SU-DHL-6 (cell line): ENCODE measurements around the gene VDAC1.

Experiments used
- H2AFZ ChIP-seq: fragments of 200-600 bp; sonication (generic); 2 replicates; pipeline ENCODE4 v1.6.1; 2014; ENCODE audit warnings: low read depth, mild to moderate bottlenecking, moderate library complexity, mixed read lengths, antibody characterized with exemption, low read length; ENCODE audit not compliant: severe bottlenecking
- H3F3A ChIP-seq: fragments of 200-600 bp; shearing (Covaris generic); 2 replicates; pipeline ENCODE4 v1.6.0; 2016; ENCODE audit warnings: antibody characterized with exemption, mild to moderate bottlenecking; ENCODE audit not compliant: insufficient read depth
- H3K27ac ChIP-seq: fragments of 200-600 bp; sonication (generic); 2 replicates; pipeline ENCODE4 v1.5.1; 2016; ENCODE audit warnings: low read depth, mild to moderate bottlenecking, low read length, moderate library complexity, mixed read lengths
- H3K27me3 ChIP-seq: fragments of 200-600 bp; sonication (generic), shearing (Covaris generic); 2 replicates; pipeline ENCODE4 v1.6.0; 2014; ENCODE audit warnings: mild to moderate bottlenecking, low read length
- H3K36me3 ChIP-seq: fragments of 200-600 bp; sonication (generic); 2 replicates; pipeline ENCODE4 v1.6.1; 2014; ENCODE audit warnings: mild to moderate bottlenecking, low read length, mixed read lengths
- H3K4me2 ChIP-seq: fragments of 300-600, 200-600 bp; shearing (Covaris generic), sonication (generic); 2 replicates; pipeline ENCODE4 v1.6.0; 2014; ENCODE audit warnings: low read length, low read depth, mild to moderate bottlenecking; ENCODE audit not compliant: poor library complexity, severe bottlenecking
- H3K4me3 ChIP-seq: fragments of 200-600 bp; sonication (generic); 2 replicates; pipeline ENCODE4 v1.5.1; 2014; ENCODE audit warnings: antibody characterized with exemption, low read length, mild to moderate bottlenecking, mixed read lengths; ENCODE audit not compliant: insufficient read depth, poor library complexity, severe bottlenecking
- H3K79me2 ChIP-seq: fragments of 200-600 bp; sonication (generic); 2 replicates; pipeline ENCODE4 v1.6.1; 2014; ENCODE audit warnings: mild to moderate bottlenecking, low read length, moderate library complexity; ENCODE audit not compliant: insufficient read depth
- H3K9ac ChIP-seq: fragments of 200-600 bp; sonication (generic); 2 replicates; pipeline ENCODE4 v1.7.0; 2014; ENCODE audit warnings: mild to moderate bottlenecking, low read length
- H3K9me2 ChIP-seq: fragments of 200-600 bp; sonication (generic); replicated peaks from 2 replicates; pipeline ENCODE4 v1.6.1; 2014; ENCODE audit warnings: low read length; ENCODE audit not compliant: insufficient read depth
- H3K9me3 ChIP-seq: fragments of 200-600 bp; sonication (generic); 2 replicates; pipeline ENCODE4 v1.6.1; 2014; ENCODE audit warnings: low read length, mixed read lengths; ENCODE audit not compliant: insufficient read depth
- H4K20me1 ChIP-seq: fragments of 200-600 bp; sonication (generic); 2 replicates; pipeline ENCODE4 v1.6.1; 2014; ENCODE audit warnings: low read depth, mild to moderate bottlenecking, antibody characterized with exemption, low read length, moderate library complexity, mixed read lengths
- CTCF ChIP-seq: fragments of 200-600 bp; sonication (generic); IDR thresholded peaks from one replicate; pipeline ENCODE4 v1.5.1; 2017; ENCODE audit warnings: antibody characterized with exemption, mild to moderate bottlenecking, low read length, moderate library complexity; ENCODE audit not compliant: insufficient read depth, poor library complexity, severe bottlenecking
- EZH2phosphoT487 ChIP-seq: fragments of 200-600 bp; sonication (generic), shearing (Covaris generic); conservative IDR thresholded peaks from 2 replicates; pipeline ENCODE4 v1.6.1; 2018; ENCODE audit warnings: mild to moderate bottlenecking, antibody characterized with exemption, low read length, moderate library complexity, mixed read lengths

The VDAC1 gene

GRCh38 chr5:133935667-133935940 lies 69.2 kb downstream of the VDAC1 start:
- Histone ChIP-seq H3K9ac (no peak overlapping the region), H3K79me2 (no peaks in the 10 kb centered on the region), H3K9me3 (no peaks in the 10 kb centered on the region), H3K4me3 (no peak overlapping the region), H4K20me1 (no peaks in the 10 kb centered on the region), H3K27ac (peak overlapping the region; percentile 47), H3K4me2 (no peak overlapping the region), H3F3A (no peaks in the 10 kb centered on the region), H2AFZ (no peak overlapping the region), H3K27me3 (no peaks in the 10 kb centered on the region), H3K9me2 (no peaks in the 10 kb centered on the region), H3K36me3 (no peaks in the 10 kb centered on the region)
- no peak for TF ChIP-seq CTCF
- TF ChIP-seq EZH2phosphoT487, result no peak

GRCh38 chr5:133934822-133935666 lies 69.7 kb downstream of the VDAC1 start:
- Histone ChIP-seq H3K79me2 (no peaks in the 10 kb centered on the region), H3K9ac (no peak overlapping the region; the same call in 1 of the 2 replicates), H3K4me3 (no peak overlapping the region), H3F3A (no peaks in the 10 kb centered on the region), H3K36me3 (no peaks in the 10 kb centered on the region), H2AFZ (no peak overlapping the region), H4K20me1 (no peaks in the 10 kb centered on the region), H3K4me2 (no peak overlapping the region), H3K9me3 (no peaks in the 10 kb centered on the region), H3K27me3 (no peaks in the 10 kb centered on the region), H3K27ac (peak overlapping the region; percentile 50), H3K9me2 (no peaks in the 10 kb centered on the region)
- TF ChIP-seq EZH2phosphoT487 (no peak), CTCF (no peak)

GRCh38 chr5:133934311-133934710 lies 70.5 kb downstream of the VDAC1 start:
- Histone ChIP-seq H3K9ac (no peak overlapping the region; the same call in 1 of the 2 replicates), H3K27me3 (no peaks in the 10 kb centered on the region), H4K20me1 (no peaks in the 10 kb centered on the region), H3K79me2 (no peaks in the 10 kb centered on the region), H3K9me2 (no peaks in the 10 kb centered on the region), H3K36me3 (no peaks in the 10 kb centered on the region), H3K27ac (peak overlapping the region; percentile 50), H2AFZ (no peak overlapping the region), H3F3A (no peaks in the 10 kb centered on the region), H3K4me3 (no peak overlapping the region), H3K9me3 (no peaks in the 10 kb centered on the region), H3K4me2 (no peak overlapping the region)
- TF ChIP-seq CTCF (no peak), EZH2phosphoT487 (no peak)
